ENCODE results near the gene B4GAT1. TPM values are rescaled to one million over a fixed set of nuclear protein-coding genes. Genes with fewer than 3 reads are reported as not detected.

Gene B4GAT1
- total and polyA plus RNA-seq, 2 of the 13 experiments (the other 11 are each of a cell fraction or from before 2014, with no cell fraction given): 40.4 to 109 TPM

- TF ChIP-seq ZNF512B (CRISPR knock-in tag; IDR thresholded peaks at IDR 0.05; ENCODE audit: borderline replicate concordance) (no peak), ZNF710 (CRISPR knock-in tag; IDR thresholded peaks at IDR 0.05; ENCODE audit: borderline replicate concordance) (no peak), PCBP2 (optimal IDR thresholded peaks at IDR 0.05; ENCODE audit: low read depth, low read length, poor library complexity, severe bottlenecking) (no peak), NR1H2 (CRISPR knock-in tag; IDR thresholded peaks at IDR 0.05; ENCODE audit: borderline replicate concordance, low read depth) (0 out of 2 replicates have a peak, but pooled peaks have one; percentile 61), ZNF160 (CRISPR knock-in tag; IDR thresholded peaks at IDR 0.05) (no peak), TARDBP (CRISPR knock-in tag; IDR thresholded peaks at IDR 0.05) (peak; percentile 79), NFKBIZ (CRISPR knock-in tag; IDR thresholded peaks at IDR 0.05) (no peak), ZNF615 (CRISPR knock-in tag; IDR thresholded peaks at IDR 0.05; ENCODE audit: borderline replicate concordance) (no peak), ZBTB40 (IDR thresholded peaks at IDR 0.05) (no peak), ZBTB40 (CRISPR knock-in tag; IDR thresholded peaks at IDR 0.05) (peak; percentile 55; the same call in 1 of the 2 replicates), SMC3 (IDR thresholded peaks at IDR 0.05; ENCODE audit: low read length) (no peak), CC2D1A (CRISPR knock-in tag; IDR thresholded peaks at IDR 0.05) (no peak), RARG (CRISPR knock-in tag; IDR thresholded peaks at IDR 0.05; ENCODE audit: low read depth) (no peak), ZBTB20 (CRISPR knock-in tag; IDR thresholded peaks at IDR 0.05; ENCODE audit: borderline replicate concordance, low read depth) (0 out of 2 replicates have a peak, but pooled peaks have one; percentile 62), ZNF616 (CRISPR knock-in tag; IDR thresholded peaks at IDR 0.05; ENCODE audit: low read depth) (peak; percentile 84; the same call in 1 of the 2 replicates)
Measured at GRCh38 chr11:66344550-66345315, 2.7 kb downstream of the B4GAT1 start, which contains the start of gene BRMS1 (continued).
